Hepatocyte (in vitro differentiated cells): ENCODE results near the gene SYT7. TPM values are rescaled to one million over a fixed set of nuclear protein-coding genes. Genes with fewer than 3 reads are reported as not detected.

Experiments
- DNase-seq: peaks from one replicate; pipeline ENCODE4 v3.0.0-alpha.2; 2016; ENCODE audit warnings: low spot score
- H2AFZ ChIP-seq: fragments of 200-600 bp; sonication (generic); 2 replicates; pipeline ENCODE4 v1.6.0; 2016; ENCODE audit warnings: antibody characterized with exemption, mild to moderate bottlenecking
- H3K27ac ChIP-seq: fragments of 200-600 bp; sonication (generic); 2 replicates; pipeline ENCODE4 v1.5.1; 2016; ENCODE audit warnings: mild to moderate bottlenecking
- H3K27me3 ChIP-seq: fragments of 200-600 bp; sonication (generic); 2 replicates; pipeline ENCODE4 v1.6.1; 2016
- H3K36me3 ChIP-seq: fragments of 200-600 bp; sonication (generic); replicated peaks from 2 replicates; pipeline ENCODE4 v1.5.1; 2016; ENCODE audit warnings: low read depth; ENCODE audit not compliant: insufficient read depth
- H3K4me1 ChIP-seq: fragments of 200-600 bp; sonication (generic); 2 replicates; pipeline ENCODE4 v1.5.1; 2016; ENCODE audit warnings: mild to moderate bottlenecking, moderate library complexity; ENCODE audit not compliant: insufficient read depth
- H3K4me2 ChIP-seq: fragments of 200-600 bp; sonication (generic); 2 replicates; pipeline ENCODE4 v1.6.0; 2016
- H3K4me3 ChIP-seq: fragments of 200-600 bp; sonication (generic); 2 replicates; pipeline ENCODE4 v1.5.1; 2016; ENCODE audit warnings: mild to moderate bottlenecking
- H3K79me2 ChIP-seq: fragments of 200-600 bp; sonication (generic); 2 replicates; pipeline ENCODE4 v1.6.0; 2017; ENCODE audit warnings: mild to moderate bottlenecking
- H3K9me2 ChIP-seq: fragments of 200-600 bp; sonication (generic); replicated peaks from 2 replicates; pipeline ENCODE4 v1.6.0; 2017; ENCODE audit warnings: mild to moderate bottlenecking; ENCODE audit not compliant: insufficient read depth
- H3K9me3 ChIP-seq: fragments of 200-600 bp; sonication (generic); 2 replicates; pipeline ENCODE4 v1.5.1; 2016; ENCODE audit warnings: low read depth, mild to moderate bottlenecking
- H4K20me1 ChIP-seq: fragments of 200-600 bp; sonication (generic); 2 replicates; pipeline ENCODE4 v1.6.0; 2016; ENCODE audit warnings: mild to moderate bottlenecking; ENCODE audit not compliant: insufficient read depth, poor library complexity, severe bottlenecking
- CTCF ChIP-seq: fragments of 200-600 bp; sonication (generic); IDR thresholded peaks from 2 replicates; pipeline ENCODE4 v1.5.1; 2016; ENCODE audit warnings: antibody characterized with exemption, mild to moderate bottlenecking; ENCODE audit not compliant: poor library complexity
- EZH2 ChIP-seq: fragments of 200-600 bp; sonication (generic); IDR thresholded peaks from 2 replicates; pipeline ENCODE4 v1.6.1; 2016; ENCODE audit warnings: antibody characterized with exemption, mild to moderate bottlenecking, borderline replicate concordance
- EZH2phosphoT487 ChIP-seq: fragments of 200-600 bp; sonication (generic); IDR thresholded peaks from one replicate; pipeline ENCODE4 v1.6.1; 2018; ENCODE audit warnings: antibody characterized with exemption, mild to moderate bottlenecking, low read depth, moderate library complexity; ENCODE audit not compliant: unreplicated experiment, severe bottlenecking
- WGBS: methylation state at CpG from one replicate; pipeline ENCODE4 v1.1.6; 2016; ENCODE audit warnings: low lambda C conversion rate; ENCODE audit errors: missing lambda C conversion rate; 5-methylcytosine and 5-hydroxymethylcytosine counted together
- polyA plus RNA-seq: library from polyadenylated mRNA; unstranded; fragments of >200 nt; fragmentation: Nextera tagmentation; extraction: Ambion mirVana; gene quantifications from 2 replicates; pipeline ENCODE4 v1.2.1, GENCODE V29; 2016
- total RNA-seq: library from RNA; depleted of rRNA; stranded (reverse); fragments of >200 nt; gene quantifications from 2 replicates; pipeline ENCODE4 v1.2.3, GENCODE V29; 2014

SYT7 gene
- total and polyA plus RNA-seq, 2 experiments from 2014 or later = 11.3 to 15.5 TPM

- TF ChIP-seq CTCF = peak; percentile 19
- TF ChIP-seq EZH2phosphoT487 = no peak
- Histone ChIP-seq H3K9me3 (no peaks in the 10 kb centered on the region), H3K4me1 (peaks cover 19% of the 10 kb centered on the region), H3K27ac (peak overlapping the region; percentile 70), H2AFZ (peak overlapping the region; percentile 53), H4K20me1 (no peaks in the 10 kb centered on the region), H3K79me2 (no peaks in the 10 kb centered on the region), H3K9me2 (no peaks in the 10 kb centered on the region), H3K36me3 (no peaks in the 10 kb centered on the region), H3K27me3 (no peaks in the 10 kb centered on the region), H3K4me2 (peak overlapping the region; percentile 91), H3K4me3 (peak overlapping the region; percentile 15)
- DNase-seq = peak; percentile 75
- WGBS = 12% methylated on average over 27 of the region's 30 CpGs
Observed at GRCh38 chr11:61587951-61588727, 7.3 kb upstream of the SYT7 start.

- DNase-seq = peak; percentile 81
- H2AFZ ChIP-seq = peak overlapping the region; percentile 53
- H3K9me3 ChIP-seq = no peaks in the 10 kb centered on the region
- peaks cover 19% of the 10 kb centered on the region for H3K4me1 ChIP-seq
- H3K4me3 ChIP-seq = peak overlapping the region; percentile 15
- H3K79me2 ChIP-seq = no peaks in the 10 kb centered on the region
- WGBS = 1% methylated on average over 28 of the region's 41 CpGs
- no peaks in the 10 kb centered on the region for H4K20me1 ChIP-seq
- TF ChIP-seq EZH2phosphoT487 (no peak), CTCF (no peak), EZH2 (no peak)
- no peaks in the 10 kb centered on the region for H3K9me2 ChIP-seq
- H3K27ac ChIP-seq = peak overlapping the region; percentile 70
- H3K4me2 ChIP-seq = peak overlapping the region; percentile 91
- no peaks in the 10 kb centered on the region for H3K36me3 ChIP-seq
- no peaks in the 10 kb centered on the region for H3K27me3 ChIP-seq
Observed at GRCh38 chr11:61587541-61587941, 6.7 kb upstream of the SYT7 start.

GRCh38 chr11:61586792-61587430 is 6.0 kb upstream of the SYT7 start:
- WGBS = 38% methylated on average over 13 of the region's 13 CpGs
- peak; percentile 39 for DNase-seq
- H3K4me3 ChIP-seq = no peak overlapping the region
- no peak overlapping the region for H2AFZ ChIP-seq
- no peaks in the 10 kb centered on the region for H3K79me2 ChIP-seq
- H3K36me3 ChIP-seq = no peaks in the 10 kb centered on the region
- no peaks in the 10 kb centered on the region for H3K27me3 ChIP-seq
- H3K4me1 ChIP-seq = peaks cover 19% of the 10 kb centered on the region
- no peaks in the 10 kb centered on the region for H4K20me1 ChIP-seq
- no peaks in the 10 kb centered on the region for H3K9me2 ChIP-seq
- no peak for TF ChIP-seq CTCF
- no peak for TF ChIP-seq EZH2phosphoT487
- no peak for TF ChIP-seq EZH2
- H3K4me2 ChIP-seq = peak overlapping the region; percentile 91
- peak overlapping the region; percentile 70 for H3K27ac ChIP-seq
- no peaks in the 10 kb centered on the region for H3K9me3 ChIP-seq
